Lower leg skin (tissue), 3 donors: ENCODE data around the gene POFUT2.

Source experiments
- CTCF ChIP-seq, 3 donors: fragments of 450-650 bp; IDR thresholded peaks; one replicate each; pipeline ENCODE4 v1.5.1; 2016; ENCODE audit warnings: antibody characterized with exemption in 3 of 3, mild to moderate bottlenecking in 3 of 3, moderate library complexity in 2 of 3
- POLR2A ChIP-seq, 2 donors: fragments of 450-650 bp; IDR thresholded peaks; one replicate each; pipeline ENCODE4 v1.6.1; 2016 to 2017; ENCODE audit warnings: antibody characterized with exemption in 2 of 2, mild to moderate bottlenecking in 1 of 2, moderate library complexity in 1 of 2

- TF ChIP-seq CTCF (IDR thresholded peaks at IDR 0.05) (no peak), POLR2A (IDR thresholded peaks at IDR 0.05) (no peak)
Observed at GRCh38 chr21:45336870-45337269, 49.2 kb upstream of the POFUT2 start.
